Measurements from ENCODE around the gene CD320.
"Not testable (repeated sequence)": the region's sequence is repeated elsewhere in the genome, so short reads cannot be mapped to it uniquely, and the experiment has no call there.

CD320 gene

DNA sequence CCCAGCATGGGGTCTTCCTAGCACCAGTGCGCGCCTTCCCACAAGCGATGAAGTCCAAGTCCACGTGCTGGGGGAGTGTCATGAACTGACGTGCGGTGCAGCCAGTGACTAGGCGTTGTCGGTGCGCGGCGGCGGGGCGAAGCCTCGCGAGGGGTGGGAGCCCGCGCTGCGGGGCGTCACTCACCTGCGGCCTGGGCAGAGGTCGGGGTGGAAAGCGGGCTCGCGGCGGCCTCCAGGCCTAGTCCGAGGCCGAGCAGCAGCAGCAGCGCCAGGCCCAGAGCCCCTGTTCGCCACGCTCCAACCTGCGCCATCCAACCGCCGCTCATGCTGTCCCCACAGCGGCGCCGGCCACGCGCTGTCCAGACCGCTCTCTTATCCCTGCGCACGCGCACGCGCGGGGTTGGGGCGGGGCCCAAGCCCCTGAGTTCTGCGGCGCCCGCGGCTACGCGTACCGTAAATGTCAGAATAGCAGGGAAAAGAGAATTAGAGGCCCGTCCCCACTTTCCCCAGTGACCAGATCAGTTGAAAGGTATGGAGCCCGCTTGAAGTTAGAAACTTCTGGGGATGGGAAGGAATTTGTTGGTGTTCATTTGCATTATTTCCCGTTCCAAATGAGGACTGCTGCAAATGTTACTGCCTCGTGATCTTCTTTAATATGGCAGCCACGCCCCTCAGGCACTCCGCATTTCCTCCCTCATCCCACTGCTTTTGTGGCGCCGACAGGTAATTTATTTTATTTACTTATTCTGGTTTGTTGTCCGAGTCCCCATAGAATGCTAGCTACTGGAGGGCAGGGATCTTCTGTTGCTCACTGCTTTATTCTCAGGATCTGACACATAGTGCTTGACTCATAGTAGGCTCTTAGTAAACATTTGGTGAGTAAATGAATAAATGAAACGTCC lies at the start of gene CD320:
TSS of gene CD320 (minus strand) at position 394 of the 902 bp plus-strand sequence. CDS start at position 326, 68 bp downstream.
- DNase-seq, result peak; percentile 90

DNA sequence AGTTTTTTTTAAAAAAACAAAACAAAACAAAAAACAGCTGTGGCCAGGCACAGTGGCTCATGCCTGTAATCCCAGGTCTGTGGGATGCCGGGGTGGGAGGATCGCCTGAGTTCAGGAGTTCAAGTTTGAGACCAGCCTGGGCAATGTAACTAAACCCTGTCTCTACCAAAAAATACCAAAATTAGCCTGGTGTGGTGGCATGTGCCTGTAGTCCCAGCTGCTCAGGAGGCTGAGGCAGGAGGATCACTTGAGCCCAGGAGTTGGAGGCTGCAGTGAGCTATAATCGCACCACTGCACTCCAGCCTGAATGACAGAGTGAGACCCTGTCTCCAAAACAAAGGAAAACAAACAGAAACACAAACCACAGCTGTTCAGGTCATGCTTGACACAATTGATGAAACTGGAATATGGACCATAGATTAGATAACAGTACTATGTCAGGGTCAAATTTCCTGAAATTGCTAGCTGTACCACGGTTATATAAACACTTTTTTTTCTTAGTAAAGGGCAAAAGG lies 48.9 kb upstream of the CD320 start:
- no peak for DNase-seq

DNA sequence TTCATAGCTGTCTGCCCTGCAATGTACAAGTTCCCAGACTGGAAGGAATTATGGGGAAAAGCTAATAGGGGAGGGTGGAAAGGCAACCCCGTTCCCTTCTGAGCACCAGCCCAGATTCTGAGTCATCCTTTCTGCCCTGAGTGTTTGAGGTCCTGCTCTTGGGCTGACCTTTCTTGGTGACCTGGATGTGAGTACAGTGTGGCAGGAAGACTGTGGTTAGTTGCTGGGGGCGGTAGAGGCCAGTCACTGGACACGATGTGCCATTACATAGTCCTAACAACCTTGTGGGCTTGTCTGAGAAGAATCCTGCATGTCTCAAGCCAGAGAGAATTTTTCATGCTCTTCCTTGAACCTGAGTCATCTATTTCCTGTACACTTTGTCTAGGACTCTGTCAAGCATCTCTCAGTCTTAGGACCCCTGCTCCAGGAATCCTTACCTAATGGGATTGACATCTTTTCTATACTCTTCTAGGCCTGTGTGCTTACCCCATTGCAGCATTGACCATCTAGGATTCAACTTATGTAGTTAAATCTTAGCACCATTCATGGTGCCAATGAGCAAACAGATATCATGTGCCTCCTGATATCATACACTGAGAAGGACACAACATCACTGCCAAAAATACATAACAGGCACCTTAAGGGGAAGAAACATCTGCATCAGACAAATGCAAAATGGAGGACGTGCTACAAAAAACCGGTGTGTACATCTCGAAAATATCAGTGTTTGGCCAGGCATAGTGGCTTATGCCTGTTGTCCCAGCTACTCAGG lies 47.7 kb upstream of the CD320 start:
- DNase-seq, result no peak

- DNase-seq, result not testable (repeated sequence)
Measured at GRCh38 chr19:8352845-8353244, 44.7 kb upstream of the CD320 start.

GRCh38 chr19:8352134-8352827 lies 44.1 kb upstream of the CD320 start:
- DNase-seq, result no peak

DNA sequence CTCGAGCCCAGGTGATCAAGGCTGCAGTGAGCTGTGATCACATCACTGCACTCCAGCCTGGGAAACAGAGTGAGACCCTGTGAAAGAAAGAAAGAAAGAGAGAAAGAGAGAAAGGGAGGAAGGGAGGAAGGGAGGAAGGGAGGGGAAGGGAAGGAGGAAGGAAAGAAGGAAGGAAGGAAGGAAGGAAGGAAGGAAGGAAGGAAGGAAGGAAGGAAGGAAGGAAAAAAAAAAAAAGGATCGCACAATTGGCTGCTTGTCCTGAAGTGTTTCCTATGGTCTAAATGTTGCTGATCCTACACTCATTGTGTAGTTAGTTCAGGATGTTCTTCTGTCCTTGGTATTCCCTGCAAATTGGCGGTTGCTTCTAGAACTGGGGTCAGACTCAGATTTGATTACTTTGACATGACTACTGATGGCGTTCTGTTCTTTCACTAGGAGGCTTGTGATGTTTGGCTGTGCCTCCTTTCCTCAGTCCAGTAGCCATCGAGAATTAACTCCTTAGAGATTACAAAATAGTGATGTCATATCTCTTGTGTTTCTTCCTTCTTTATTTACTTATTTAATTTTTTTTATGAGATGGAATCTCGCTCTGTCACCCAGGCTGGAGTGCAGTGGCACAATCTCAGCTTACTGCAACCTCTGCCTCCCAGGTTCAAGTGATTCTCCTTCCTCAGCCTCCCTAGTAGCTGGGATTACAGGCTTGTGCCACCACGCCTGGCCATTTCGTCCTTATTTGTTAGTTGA lies 41.6 kb upstream of the CD320 start:
- not testable (repeated sequence) for DNase-seq

GRCh38 chr19:8343483-8343844 lies 35.3 kb upstream of the CD320 start:
- no peak for DNase-seq

- DNase-seq, result peak; percentile 81
Measured at GRCh38 chr19:8342684-8343482, 34.7 kb upstream of the CD320 start, which contains the start of gene KANK3. Gene KANK3, minus strand, starts transcription at chr19:8343262. Its CDS starts 5,434 bp downstream, at chr19:8337828.

DNA sequence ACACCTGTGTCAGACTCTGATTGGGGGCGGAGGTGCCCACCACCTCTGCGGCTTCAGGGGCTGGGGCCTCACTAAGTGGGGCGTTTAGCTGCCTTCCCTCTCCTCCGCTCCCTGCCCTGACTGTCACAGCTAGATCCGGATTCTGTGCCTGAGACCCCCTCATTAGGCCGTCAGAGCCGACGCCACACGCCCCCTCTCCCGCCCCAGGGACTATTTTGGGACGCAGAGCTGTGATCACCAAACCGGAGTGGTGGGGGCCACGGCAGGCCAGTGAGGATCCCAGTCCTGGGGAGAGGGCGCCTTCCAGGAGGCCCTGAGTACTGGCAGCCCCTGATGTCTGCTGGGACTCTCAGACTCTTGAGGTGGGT lies 34.1 kb upstream of the CD320 start:
- DNase-seq, result no peak

GRCh38 chr19:8341504-8341903 lies 33.3 kb upstream of the CD320 start:
- not testable (repeated sequence) for DNase-seq

DNA sequence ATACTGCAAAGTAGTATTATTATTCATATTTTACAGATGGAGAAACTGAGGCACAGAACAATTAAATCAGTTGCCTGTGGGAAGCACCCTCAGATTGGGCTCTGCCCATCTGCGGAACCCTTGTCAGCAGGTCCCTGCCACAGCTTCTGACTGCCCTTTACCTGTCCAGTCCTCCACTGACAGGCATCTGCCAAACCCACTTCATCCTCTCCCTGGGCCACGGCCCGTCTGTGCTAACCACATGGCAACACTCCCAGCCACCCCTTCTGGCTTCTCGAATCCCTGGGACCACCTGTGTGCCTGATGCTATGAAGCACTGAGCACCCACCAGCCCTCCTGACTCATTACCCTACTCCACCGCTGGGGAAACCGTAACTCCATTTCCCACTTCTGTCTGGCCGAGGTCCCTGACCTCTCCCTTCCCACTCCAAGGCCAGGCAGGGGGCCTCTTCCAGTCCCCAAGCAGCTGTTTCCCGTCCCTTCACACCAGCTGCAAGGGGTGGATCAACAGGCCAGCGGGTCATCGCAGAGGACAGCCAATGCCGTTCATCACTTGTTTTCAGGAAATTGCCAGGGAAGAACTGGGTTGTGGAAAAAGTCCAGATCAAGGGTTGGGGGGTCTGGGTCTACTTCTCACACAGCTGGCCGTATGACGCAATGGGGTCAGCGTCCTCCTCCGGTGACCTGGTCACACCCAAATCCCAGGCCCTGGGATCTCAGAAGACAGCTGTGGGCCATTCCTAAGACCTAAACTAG lies 32.4 kb upstream of the CD320 start:
- no peak for DNase-seq

DNA sequence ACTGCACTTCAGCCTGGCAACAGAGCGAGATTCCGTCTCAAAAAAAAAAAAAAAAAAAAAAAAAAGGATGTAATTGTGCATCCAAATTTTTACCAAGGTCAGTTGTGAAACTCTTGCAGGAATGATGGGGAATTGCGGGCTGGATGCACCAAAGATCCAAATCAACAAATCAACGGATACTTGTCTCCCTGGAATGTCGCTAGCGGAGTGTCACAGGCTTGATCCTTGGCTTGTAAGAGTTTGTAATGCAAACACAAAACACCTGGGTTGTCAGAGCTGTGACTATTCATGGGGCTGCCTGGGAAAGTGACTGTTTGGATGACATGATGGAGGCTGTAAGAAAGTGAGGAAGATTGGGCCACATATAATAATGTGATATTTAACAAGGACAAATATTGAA lies 30.7 kb upstream of the CD320 start:
- DNase-seq, result no peak

DNA sequence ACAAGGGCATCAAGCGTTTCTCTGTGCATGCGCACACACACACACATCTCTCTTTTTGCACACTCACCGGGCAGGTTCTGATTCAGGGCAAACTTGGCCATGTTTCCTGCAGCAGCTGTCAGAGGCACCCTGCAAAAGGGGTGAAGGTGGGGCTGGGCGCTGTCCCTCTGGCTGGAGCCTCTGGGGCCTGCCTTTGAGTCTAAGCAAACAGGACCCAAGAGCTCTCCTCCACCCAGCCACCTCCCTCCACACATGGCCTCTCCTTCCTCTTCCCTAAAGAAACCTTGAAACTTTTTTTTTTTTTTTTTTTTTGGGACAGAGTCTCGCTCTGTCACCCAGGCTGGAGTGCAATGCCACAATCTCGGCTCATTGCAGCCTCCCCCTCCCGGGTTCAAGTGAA lies 29.6 kb upstream of the CD320 start:
- DNase-seq, result no peak

DNA sequence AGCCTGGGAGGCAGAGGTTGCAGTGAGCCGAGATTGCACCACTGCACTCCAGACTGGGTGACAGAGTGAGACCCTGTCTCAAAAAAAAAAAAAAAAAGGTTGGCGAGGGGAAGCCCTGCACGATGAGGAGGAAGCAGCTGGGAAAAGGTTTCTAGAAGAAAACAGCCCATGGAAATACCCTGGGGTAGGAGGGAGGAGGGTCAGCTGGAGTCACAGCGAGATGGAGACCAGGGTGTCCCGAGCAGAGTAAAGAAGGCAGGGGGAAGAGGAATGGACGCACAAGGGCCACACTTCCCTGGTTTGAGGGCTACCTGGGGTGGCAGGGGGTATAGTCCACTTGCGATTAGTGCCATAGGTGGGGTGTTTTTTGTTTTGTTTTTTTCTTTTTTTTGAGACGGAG lies 28.5 kb upstream of the CD320 start:
- DNase-seq, result no peak

- no peak for DNase-seq
Measured at GRCh38 chr19:8336072-8336569, 28.0 kb upstream of the CD320 start.

DNA sequence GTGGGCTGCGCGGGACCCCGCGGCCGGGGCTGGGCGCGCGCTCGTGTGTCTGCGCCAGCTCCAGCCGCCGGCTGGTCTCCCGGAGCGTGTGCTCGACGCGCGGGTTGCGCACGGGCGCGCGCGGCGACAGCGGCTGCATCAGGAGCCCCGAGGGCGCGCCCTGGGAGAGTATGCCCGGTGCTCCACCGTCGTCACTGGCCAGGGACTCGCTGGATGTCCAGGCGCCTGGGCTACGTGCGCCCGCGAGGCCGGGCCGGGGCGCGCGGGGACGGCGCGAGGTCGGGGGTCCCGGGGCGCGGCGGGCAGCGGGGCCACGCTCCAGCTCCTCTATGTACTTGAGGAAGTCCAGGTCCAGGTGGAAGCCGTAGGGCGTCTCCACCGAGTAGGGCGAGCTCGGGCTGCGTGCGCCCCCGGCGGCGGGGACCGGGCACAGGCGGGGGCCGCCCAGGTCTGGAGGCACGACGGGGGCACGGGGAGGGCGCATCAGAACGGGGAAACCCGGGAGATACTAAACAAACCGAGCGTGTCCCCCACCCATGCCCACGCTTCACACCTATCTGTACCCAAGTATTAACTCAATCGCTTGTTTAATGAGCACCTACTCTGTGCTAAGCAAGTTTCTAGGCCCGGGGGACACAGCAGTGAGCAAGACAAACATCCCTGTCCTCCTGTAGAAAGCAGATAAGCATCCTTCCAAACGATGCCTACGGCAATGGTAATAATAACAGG lies 27.3 kb upstream of the CD320 start:
- DNase-seq, result no peak

DNA sequence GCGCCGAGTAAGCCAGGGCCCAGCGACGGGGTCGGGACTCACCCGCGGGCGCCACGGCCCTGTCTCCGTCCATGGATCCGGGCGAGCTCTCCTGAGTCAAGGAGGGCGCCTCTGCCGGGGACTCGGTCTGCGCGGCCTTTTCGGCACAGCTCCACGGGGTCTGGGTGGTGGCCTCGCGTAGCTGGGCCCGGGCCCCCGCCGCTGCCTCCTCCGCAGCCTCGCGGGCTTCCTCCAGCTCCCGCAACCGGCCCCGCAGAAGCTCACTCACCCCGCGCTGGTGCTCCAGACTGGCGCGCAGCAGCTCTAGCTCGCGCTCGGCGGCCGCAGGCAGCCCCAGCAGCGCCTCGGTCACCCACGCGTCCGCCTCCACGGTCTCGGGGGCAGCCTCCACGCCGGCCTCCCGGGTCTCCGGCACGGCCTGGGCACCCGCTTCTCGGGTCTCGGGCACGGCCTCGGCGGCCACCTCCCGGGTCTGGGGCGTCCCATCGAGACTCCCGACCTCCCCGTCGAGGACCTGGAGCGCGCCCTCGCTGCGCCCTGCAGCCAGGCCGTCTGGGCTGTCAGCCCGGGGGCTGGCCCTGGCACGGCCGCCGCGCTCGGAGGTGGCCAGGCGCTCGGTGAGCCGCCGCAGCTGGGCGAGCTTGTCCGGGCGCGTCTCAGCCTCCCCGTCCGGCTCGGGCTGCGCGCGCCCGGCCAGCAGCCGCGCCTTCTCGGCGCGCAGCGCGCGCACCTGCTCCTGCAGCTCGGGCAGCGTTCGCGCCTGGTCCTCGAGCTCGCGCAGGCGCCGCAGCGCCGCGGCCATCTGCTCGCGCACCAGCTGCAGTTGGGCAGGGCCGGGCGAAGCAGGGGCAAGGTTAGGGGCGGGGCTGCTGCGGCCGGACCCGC lies 26.5 kb upstream of the CD320 start:
- DNase-seq, result peak; percentile 72

- DNase-seq, result peak; percentile 27
Measured at GRCh38 chr19:8333767-8334457, 25.8 kb upstream of the CD320 start.

All from NCI-H1105 (cell line).